GM23338 (cell line): ENCODE results near the gene PRR14. TPM values are rescaled to one million over a fixed set of nuclear protein-coding genes. Genes with fewer than 3 reads are reported as not detected.

Source experiments
- POLR2AphosphoS5 ChIP-seq: IDR thresholded peaks from 2 replicates; pipeline ENCODE4 v1.6.1; 2016; ENCODE audit warnings: antibody characterized with exemption, low read depth
- REST ChIP-seq: IDR thresholded peaks from one replicate; pipeline ENCODE4 v1.6.1; 2018; ENCODE audit warnings: antibody characterized with exemption; ENCODE audit not compliant: unreplicated experiment
- ZNF462 ChIP-seq: fragments of 250-450 bp; sonication (Bioruptor Pico); IDR thresholded peaks from 2 replicates; pipeline ENCODE4 v1.5.0; 2020; ENCODE audit warnings: mild to moderate bottlenecking, moderate library complexity
- polyA plus RNA-seq: library from polyadenylated mRNA; unstranded; fragments of >200 nt; fragmentation: Nextera tagmentation; extraction: Ambion mirVana; gene quantifications from 2 replicates; pipeline ENCODE4 v1.2.1, GENCODE V29; 2016
- total RNA-seq: library from RNA; depleted of rRNA; stranded (reverse); fragments of >200 nt; shearing (Covaris generic); gene quantifications from 2 replicates; pipeline ENCODE4 v1.2.3, GENCODE V29; 2014

The PRR14 gene
- total and polyA plus RNA-seq, 2 experiments from 2014 or later: 4.6 to 12.7 TPM

GRCh38 chr16:30606004-30606403 lies 44.8 kb upstream of the PRR14 start (continued):
- TF ChIP-seq REST: no peak
- TF ChIP-seq ZNF462: no peak
- TF ChIP-seq POLR2AphosphoS5: no peak
